WTC11 (cell line): Measurements from ENCODE around the gene ATAD3C. TPM values are rescaled to one million over a fixed set of nuclear protein-coding genes. Genes with fewer than 3 reads are reported as not detected.

Experiments used
- EMX1 ChIP-seq: fragments of 250-450 bp; sonication (Bioruptor Pico); IDR thresholded peaks from 2 replicates; pipeline ENCODE4 v1.8.0; 2021; ENCODE audit warnings: mild to moderate bottlenecking
- FOXJ3 ChIP-seq: sonication (generic); formaldehyde crosslinking; IDR thresholded peaks from 2 replicates; pipeline ENCODE4 v1.9.0; 2021; ENCODE audit warnings: missing genetic modification reagents, mild to moderate bottlenecking, borderline replicate concordance
- JUN ChIP-seq: sonication (generic); formaldehyde crosslinking; IDR thresholded peaks from 2 replicates; pipeline ENCODE4 v1.8.0; 2023; ENCODE audit warnings: mild to moderate bottlenecking, missing genetic modification reagents
- KAT7 ChIP-seq: sonication (generic); formaldehyde crosslinking; IDR thresholded peaks from 2 replicates; pipeline ENCODE4 v1.8.1; 2023; ENCODE audit warnings: missing genetic modification reagents, mild to moderate bottlenecking, borderline replicate concordance
- MXD4 ChIP-seq: fragments of 250-450 bp; sonication (Bioruptor Pico); IDR thresholded peaks from 2 replicates; pipeline ENCODE4 v1.8.0; 2021; ENCODE audit warnings: mild to moderate bottlenecking, moderate library complexity, borderline replicate concordance
- NFYB ChIP-seq: sonication (generic); formaldehyde crosslinking; conservative IDR thresholded peaks from 2 replicates; pipeline ENCODE4 v1.8.0; 2022; ENCODE audit warnings: low read depth, missing genetic modification reagents
- PRRX2 ChIP-seq: fragments of 250-450 bp; sonication (Bioruptor Pico); IDR thresholded peaks from 2 replicates; pipeline ENCODE4 v1.8.0; 2021; ENCODE audit warnings: mild to moderate bottlenecking
- RELA ChIP-seq: sonication (generic); formaldehyde crosslinking; IDR thresholded peaks from 2 replicates; pipeline ENCODE4 v1.8.1; 2022; ENCODE audit warnings: missing genetic modification reagents, mild to moderate bottlenecking, borderline replicate concordance
- ZBTB21 ChIP-seq: sonication (generic); formaldehyde crosslinking; IDR thresholded peaks from 2 replicates; pipeline ENCODE4 v1.8.1; 2023; ENCODE audit warnings: mild to moderate bottlenecking, missing genetic modification reagents, borderline replicate concordance
- ZNF219 ChIP-seq: sonication (generic); formaldehyde crosslinking; IDR thresholded peaks from 2 replicates; pipeline ENCODE4 v1.8.0; 2023; ENCODE audit warnings: missing genetic modification reagents, mild to moderate bottlenecking, borderline replicate concordance
- ZNF317 ChIP-seq: sonication (generic); formaldehyde crosslinking; IDR thresholded peaks from 2 replicates; pipeline ENCODE4 v1.8.1; 2023; ENCODE audit warnings: low read depth, mild to moderate bottlenecking, moderate library complexity, missing genetic modification reagents, borderline replicate concordance
- ZNF396 ChIP-seq: fragments of 250-450 bp; sonication (Bioruptor Pico); IDR thresholded peaks from 2 replicates; pipeline ENCODE4 v1.8.0; 2021; ENCODE audit warnings: mild to moderate bottlenecking, moderate library complexity, borderline replicate concordance
- ZNF416 ChIP-seq: fragments of 250-450 bp; sonication (Bioruptor Pico); IDR thresholded peaks from 2 replicates; pipeline ENCODE4 v1.9.0; 2021; ENCODE audit warnings: mild to moderate bottlenecking, inconsistent platforms
- total RNA-seq: library from RNA; stranded (reverse); gene quantifications from 3 replicates; pipeline ENCODE4 v1.2.3, GENCODE V29; 2021
- TF ChIP-seq, protein P1 (sequence below): sonication (generic); formaldehyde crosslinking; IDR thresholded peaks from 2 replicates; pipeline ENCODE4 v1.8.0; 2022; ENCODE audit warnings: missing genetic modification reagents
- TF ChIP-seq, protein P2 (sequence below): sonication (generic); formaldehyde crosslinking; conservative IDR thresholded peaks from 2 replicates; pipeline ENCODE4 v1.8.1; 2022; ENCODE audit warnings: mild to moderate bottlenecking, missing genetic modification reagents
- TF ChIP-seq, protein P3 (sequence below): sonication (generic); formaldehyde crosslinking; IDR thresholded peaks from 2 replicates; pipeline ENCODE4 v1.8.1; 2022; ENCODE audit warnings: low read depth, missing genetic modification reagents, borderline replicate concordance
- TF ChIP-seq, protein P4 (sequence below): sonication (generic); formaldehyde crosslinking; IDR thresholded peaks from 2 replicates; pipeline ENCODE4 v1.8.0; 2023; ENCODE audit warnings: mild to moderate bottlenecking, missing genetic modification reagents
- TF ChIP-seq, protein P5 (sequence below): fragments of 250-450 bp; sonication (Bioruptor Pico); IDR thresholded peaks from 2 replicates; pipeline ENCODE4 v2.1.2; 2022; ENCODE audit warnings: mild to moderate bottlenecking, moderate library complexity
- TF ChIP-seq, protein P6 (sequence below): fragments of 250-450 bp; sonication (Bioruptor Pico); IDR thresholded peaks from 2 replicates; pipeline ENCODE4 v1.9.0; 2021; ENCODE audit warnings: mild to moderate bottlenecking
- TF ChIP-seq, protein P7 (sequence below): sonication (generic); formaldehyde crosslinking; conservative IDR thresholded peaks from 2 replicates; pipeline ENCODE4 v1.8.1; 2023; ENCODE audit warnings: mild to moderate bottlenecking, low read depth, missing genetic modification reagents, moderate library complexity
- TF ChIP-seq, protein P8 (sequence below): sonication (generic); formaldehyde crosslinking; IDR thresholded peaks from 2 replicates; pipeline ENCODE4 v1.8.1; 2023; ENCODE audit warnings: mild to moderate bottlenecking, moderate library complexity, missing genetic modification reagents
- TF ChIP-seq, protein P9 (sequence below): sonication (generic); formaldehyde crosslinking; IDR thresholded peaks from 2 replicates; pipeline ENCODE4 v1.8.1; 2023; ENCODE audit warnings: mild to moderate bottlenecking, missing genetic modification reagents, moderate library complexity

Gene ATAD3C
- total RNA-seq, 1 experiment from 2014 or later = 0.61 TPM

DNA sequence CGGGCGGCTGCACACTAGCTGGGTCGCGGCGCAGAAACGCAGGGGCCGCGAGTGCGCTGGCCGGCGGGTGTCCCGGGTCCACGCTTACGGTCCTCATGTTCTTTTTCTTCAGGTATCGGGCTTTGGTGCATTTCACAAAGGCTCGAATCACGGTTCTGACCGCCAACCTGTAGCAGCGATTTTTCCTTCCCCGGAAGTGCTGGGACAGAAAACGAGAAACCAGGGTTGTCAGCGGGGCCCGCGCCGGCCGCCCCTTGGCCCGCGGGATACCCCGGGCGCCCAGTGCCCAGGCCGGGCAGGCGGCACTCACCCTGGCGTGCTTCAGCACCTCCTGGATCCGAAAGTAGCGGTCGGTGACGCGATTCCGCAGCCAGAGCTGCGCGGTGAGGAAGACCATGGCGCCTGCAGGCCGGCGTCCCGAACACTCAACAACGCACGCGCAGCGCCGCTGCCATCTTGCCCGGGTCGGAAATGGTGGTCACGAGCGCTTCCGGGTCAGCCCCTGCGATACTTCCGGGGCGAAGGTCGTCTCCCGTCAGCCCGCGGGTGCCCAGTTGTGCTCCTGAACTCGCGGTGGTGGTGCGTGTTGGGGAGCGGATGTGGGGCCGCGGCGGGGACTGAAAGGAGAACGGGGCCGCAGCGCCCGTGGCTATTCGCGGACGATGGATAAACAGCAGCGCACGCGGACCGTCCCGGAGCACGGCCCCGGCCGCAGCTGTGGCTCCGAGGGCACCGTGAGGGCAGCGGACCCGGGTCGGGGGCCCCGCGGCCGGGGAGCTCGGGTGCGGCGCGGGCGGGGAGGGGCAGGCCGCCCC is 42.5 kb upstream of the ATAD3C start, which contains the start of gene MRPL20 (continued):
- TF ChIP-seq, protein P1, sequence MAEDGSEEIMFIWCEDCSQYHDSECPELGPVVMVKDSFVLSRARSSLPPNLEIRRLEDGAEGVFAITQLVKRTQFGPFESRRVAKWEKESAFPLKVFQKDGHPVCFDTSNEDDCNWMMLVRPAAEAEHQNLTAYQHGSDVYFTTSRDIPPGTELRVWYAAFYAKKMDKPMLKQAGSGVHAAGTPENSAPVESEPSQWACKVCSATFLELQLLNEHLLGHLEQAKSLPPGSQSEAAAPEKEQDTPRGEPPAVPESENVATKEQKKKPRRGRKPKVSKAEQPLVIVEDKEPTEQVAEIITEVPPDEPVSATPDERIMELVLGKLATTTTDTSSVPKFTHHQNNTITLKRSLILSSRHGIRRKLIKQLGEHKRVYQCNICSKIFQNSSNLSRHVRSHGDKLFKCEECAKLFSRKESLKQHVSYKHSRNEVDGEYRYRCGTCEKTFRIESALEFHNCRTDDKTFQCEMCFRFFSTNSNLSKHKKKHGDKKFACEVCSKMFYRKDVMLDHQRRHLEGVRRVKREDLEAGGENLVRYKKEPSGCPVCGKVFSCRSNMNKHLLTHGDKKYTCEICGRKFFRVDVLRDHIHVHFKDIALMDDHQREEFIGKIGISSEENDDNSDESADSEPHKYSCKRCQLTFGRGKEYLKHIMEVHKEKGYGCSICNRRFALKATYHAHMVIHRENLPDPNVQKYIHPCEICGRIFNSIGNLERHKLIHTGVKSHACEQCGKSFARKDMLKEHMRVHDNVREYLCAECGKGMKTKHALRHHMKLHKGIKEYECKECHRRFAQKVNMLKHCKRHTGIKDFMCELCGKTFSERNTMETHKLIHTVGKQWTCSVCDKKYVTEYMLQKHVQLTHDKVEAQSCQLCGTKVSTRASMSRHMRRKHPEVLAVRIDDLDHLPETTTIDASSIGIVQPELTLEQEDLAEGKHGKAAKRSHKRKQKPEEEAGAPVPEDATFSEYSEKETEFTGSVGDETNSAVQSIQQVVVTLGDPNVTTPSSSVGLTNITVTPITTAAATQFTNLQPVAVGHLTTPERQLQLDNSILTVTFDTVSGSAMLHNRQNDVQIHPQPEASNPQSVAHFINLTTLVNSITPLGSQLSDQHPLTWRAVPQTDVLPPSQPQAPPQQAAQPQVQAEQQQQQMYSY (CRISPR knock-in tag) = no peak
- no peak for TF ChIP-seq EMX1
- TF ChIP-seq, protein P2, sequence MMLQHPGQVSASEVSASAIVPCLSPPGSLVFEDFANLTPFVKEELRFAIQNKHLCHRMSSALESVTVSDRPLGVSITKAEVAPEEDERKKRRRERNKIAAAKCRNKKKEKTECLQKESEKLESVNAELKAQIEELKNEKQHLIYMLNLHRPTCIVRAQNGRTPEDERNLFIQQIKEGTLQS (CRISPR knock-in tag) = no peak
- TF ChIP-seq FOXJ3 (CRISPR knock-in tag) = no peak
- TF ChIP-seq ZNF416 = no peak
- TF ChIP-seq RELA = peak; percentile 61; the same call in 1 of the 2 replicates
- TF ChIP-seq, protein P3, sequence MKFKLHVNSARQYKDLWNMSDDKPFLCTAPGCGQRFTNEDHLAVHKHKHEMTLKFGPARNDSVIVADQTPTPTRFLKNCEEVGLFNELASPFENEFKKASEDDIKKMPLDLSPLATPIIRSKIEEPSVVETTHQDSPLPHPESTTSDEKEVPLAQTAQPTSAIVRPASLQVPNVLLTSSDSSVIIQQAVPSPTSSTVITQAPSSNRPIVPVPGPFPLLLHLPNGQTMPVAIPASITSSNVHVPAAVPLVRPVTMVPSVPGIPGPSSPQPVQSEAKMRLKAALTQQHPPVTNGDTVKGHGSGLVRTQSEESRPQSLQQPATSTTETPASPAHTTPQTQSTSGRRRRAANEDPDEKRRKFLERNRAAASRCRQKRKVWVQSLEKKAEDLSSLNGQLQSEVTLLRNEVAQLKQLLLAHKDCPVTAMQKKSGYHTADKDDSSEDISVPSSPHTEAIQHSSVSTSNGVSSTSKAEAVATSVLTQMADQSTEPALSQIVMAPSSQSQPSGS (CRISPR knock-in tag) = no peak
- TF ChIP-seq, protein P4, sequence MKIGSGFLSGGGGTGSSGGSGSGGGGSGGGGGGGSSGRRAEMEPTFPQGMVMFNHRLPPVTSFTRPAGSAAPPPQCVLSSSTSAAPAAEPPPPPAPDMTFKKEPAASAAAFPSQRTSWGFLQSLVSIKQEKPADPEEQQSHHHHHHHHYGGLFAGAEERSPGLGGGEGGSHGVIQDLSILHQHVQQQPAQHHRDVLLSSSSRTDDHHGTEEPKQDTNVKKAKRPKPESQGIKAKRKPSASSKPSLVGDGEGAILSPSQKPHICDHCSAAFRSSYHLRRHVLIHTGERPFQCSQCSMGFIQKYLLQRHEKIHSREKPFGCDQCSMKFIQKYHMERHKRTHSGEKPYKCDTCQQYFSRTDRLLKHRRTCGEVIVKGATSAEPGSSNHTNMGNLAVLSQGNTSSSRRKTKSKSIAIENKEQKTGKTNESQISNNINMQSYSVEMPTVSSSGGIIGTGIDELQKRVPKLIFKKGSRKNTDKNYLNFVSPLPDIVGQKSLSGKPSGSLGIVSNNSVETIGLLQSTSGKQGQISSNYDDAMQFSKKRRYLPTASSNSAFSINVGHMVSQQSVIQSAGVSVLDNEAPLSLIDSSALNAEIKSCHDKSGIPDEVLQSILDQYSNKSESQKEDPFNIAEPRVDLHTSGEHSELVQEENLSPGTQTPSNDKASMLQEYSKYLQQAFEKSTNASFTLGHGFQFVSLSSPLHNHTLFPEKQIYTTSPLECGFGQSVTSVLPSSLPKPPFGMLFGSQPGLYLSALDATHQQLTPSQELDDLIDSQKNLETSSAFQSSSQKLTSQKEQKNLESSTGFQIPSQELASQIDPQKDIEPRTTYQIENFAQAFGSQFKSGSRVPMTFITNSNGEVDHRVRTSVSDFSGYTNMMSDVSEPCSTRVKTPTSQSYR = no peak; the same call in 1 of the 2 replicates
- TF ChIP-seq MXD4 (CRISPR knock-in tag) = no peak
- TF ChIP-seq, protein P5, sequence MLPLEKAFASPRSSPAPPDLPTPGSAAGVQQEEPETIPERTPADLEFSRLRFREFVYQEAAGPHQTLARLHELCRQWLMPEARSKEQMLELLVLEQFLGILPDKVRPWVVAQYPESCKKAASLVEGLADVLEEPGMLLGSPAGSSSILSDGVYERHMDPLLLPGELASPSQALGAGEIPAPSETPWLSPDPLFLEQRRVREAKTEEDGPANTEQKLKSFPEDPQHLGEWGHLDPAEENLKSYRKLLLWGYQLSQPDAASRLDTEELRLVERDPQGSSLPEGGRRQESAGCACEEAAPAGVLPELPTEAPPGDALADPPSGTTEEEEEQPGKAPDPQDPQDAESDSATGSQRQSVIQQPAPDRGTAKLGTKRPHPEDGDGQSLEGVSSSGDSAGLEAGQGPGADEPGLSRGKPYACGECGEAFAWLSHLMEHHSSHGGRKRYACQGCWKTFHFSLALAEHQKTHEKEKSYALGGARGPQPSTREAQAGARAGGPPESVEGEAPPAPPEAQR (CRISPR knock-in tag) = no peak
- peak; percentile 88 for TF ChIP-seq ZNF219 (CRISPR knock-in tag)
- TF ChIP-seq, protein P6, sequence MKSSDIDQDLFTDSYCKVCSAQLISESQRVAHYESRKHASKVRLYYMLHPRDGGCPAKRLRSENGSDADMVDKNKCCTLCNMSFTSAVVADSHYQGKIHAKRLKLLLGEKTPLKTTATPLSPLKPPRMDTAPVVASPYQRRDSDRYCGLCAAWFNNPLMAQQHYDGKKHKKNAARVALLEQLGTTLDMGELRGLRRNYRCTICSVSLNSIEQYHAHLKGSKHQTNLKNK = no peak
- TF ChIP-seq, protein P7, sequence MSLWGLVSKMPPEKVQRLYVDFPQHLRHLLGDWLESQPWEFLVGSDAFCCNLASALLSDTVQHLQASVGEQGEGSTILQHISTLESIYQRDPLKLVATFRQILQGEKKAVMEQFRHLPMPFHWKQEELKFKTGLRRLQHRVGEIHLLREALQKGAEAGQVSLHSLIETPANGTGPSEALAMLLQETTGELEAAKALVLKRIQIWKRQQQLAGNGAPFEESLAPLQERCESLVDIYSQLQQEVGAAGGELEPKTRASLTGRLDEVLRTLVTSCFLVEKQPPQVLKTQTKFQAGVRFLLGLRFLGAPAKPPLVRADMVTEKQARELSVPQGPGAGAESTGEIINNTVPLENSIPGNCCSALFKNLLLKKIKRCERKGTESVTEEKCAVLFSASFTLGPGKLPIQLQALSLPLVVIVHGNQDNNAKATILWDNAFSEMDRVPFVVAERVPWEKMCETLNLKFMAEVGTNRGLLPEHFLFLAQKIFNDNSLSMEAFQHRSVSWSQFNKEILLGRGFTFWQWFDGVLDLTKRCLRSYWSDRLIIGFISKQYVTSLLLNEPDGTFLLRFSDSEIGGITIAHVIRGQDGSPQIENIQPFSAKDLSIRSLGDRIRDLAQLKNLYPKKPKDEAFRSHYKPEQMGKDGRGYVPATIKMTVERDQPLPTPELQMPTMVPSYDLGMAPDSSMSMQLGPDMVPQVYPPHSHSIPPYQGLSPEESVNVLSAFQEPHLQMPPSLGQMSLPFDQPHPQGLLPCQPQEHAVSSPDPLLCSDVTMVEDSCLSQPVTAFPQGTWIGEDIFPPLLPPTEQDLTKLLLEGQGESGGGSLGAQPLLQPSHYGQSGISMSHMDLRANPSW (CRISPR knock-in tag) = no peak
- no peak for TF ChIP-seq KAT7 (CRISPR knock-in tag)
- no peak for TF ChIP-seq ZNF317 (CRISPR knock-in tag)
- peak; percentile 38; the same call in 1 of the 2 replicates for TF ChIP-seq NFYB (CRISPR knock-in tag)
- TF ChIP-seq ZBTB21 (CRISPR knock-in tag) = no peak
- 0 out of 2 replicates have a peak, but pooled peaks have one; percentile 17 for TF ChIP-seq JUN (CRISPR knock-in tag)
- TF ChIP-seq, protein P8, sequence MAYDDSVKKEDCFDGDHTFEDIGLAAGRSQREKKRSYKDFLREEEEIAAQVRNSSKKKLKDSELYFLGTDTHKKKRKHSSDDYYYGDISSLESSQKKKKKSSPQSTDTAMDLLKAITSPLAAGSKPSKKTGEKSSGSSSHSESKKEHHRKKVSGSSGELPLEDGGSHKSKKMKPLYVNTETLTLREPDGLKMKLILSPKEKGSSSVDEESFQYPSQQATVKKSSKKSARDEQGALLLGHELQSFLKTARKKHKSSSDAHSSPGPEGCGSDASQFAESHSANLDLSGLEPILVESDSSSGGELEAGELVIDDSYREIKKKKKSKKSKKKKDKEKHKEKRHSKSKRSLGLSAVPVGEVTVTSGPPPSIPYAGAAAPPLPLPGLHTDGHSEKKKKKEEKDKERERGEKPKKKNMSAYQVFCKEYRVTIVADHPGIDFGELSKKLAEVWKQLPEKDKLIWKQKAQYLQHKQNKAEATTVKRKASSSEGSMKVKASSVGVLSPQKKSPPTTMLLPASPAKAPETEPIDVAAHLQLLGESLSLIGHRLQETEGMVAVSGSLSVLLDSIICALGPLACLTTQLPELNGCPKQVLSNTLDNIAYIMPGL = peak; percentile 85
- TF ChIP-seq ZNF396 (CRISPR knock-in tag) = no peak
- TF ChIP-seq, protein P9, sequence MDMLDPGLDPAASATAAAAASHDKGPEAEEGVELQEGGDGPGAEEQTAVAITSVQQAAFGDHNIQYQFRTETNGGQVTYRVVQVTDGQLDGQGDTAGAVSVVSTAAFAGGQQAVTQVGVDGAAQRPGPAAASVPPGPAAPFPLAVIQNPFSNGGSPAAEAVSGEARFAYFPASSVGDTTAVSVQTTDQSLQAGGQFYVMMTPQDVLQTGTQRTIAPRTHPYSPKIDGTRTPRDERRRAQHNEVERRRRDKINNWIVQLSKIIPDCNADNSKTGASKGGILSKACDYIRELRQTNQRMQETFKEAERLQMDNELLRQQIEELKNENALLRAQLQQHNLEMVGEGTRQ (CRISPR knock-in tag) = peak; percentile 77
- TF ChIP-seq PRRX2 (CRISPR knock-in tag) = no peak
